SK-N-SH (cell line): ENCODE data around the gene PDE11A.
A peak's percentile ranks its signal among the peaks of the same experiment; 100 is the strongest.

ENCODE experiments used
- EZH2phosphoT487 ChIP-seq: fragments of 200-600 bp; sonication (generic); IDR thresholded peaks from 2 replicates; pipeline ENCODE4 v1.6.1; 2017; ENCODE audit warnings: low read depth, mixed run types, mild to moderate bottlenecking, antibody characterized with exemption, moderate library complexity, borderline replicate concordance
- NRF1 ChIP-seq: IDR thresholded peaks from 2 replicates; pipeline ENCODE4 v1.6.1; 2012; ENCODE audit warnings: low read depth, mild to moderate bottlenecking, low read length
- TF ChIP-seq, protein P1 (sequence below): fragments of 200-600 bp; sonication (generic); IDR thresholded peaks from 2 replicates; pipeline ENCODE4 v1.6.1; 2017; ENCODE audit warnings: antibody characterized with exemption, mild to moderate bottlenecking, moderate library complexity

DNA sequence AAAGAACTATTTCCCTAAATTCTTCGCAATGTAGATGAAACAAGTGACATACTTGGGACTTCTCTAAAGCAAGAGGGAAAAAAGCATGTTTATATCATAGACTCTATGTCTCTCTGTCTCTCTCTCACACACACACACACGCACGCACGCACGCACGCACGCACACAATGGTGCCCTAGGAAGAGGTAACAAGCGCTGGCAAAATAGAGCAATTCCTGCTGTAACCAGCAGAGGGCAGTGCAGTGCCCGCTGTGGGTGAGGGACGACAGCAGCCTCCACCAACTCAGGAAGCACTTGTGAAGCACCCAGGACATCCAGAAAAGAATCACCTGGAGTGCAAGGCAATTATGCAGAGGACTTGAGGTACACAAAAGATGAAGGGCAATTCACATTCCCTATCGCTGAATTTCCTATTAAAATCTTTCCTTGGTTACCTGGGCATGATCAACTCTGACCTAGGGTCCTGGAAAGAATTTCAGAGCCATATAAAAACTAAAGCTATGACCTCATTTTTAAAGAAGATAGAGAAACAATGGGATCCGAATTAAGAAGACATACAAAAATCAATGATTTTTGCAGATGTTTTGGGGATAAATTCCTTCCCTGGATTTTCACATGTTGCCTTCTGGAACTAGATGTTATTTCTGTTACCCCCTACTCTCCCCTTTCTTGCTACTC, 166.4 kb downstream of the PDE11A start:
- TF ChIP-seq EZH2phosphoT487 (no peak), NRF1 (no peak)
- TF ChIP-seq, protein P1, sequence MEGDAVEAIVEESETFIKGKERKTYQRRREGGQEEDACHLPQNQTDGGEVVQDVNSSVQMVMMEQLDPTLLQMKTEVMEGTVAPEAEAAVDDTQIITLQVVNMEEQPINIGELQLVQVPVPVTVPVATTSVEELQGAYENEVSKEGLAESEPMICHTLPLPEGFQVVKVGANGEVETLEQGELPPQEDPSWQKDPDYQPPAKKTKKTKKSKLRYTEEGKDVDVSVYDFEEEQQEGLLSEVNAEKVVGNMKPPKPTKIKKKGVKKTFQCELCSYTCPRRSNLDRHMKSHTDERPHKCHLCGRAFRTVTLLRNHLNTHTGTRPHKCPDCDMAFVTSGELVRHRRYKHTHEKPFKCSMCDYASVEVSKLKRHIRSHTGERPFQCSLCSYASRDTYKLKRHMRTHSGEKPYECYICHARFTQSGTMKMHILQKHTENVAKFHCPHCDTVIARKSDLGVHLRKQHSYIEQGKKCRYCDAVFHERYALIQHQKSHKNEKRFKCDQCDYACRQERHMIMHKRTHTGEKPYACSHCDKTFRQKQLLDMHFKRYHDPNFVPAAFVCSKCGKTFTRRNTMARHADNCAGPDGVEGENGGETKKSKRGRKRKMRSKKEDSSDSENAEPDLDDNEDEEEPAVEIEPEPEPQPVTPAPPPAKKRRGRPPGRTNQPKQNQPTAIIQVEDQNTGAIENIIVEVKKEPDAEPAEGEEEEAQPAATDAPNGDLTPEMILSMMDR = peak; percentile 87
